Hematopoietic multipotent progenitor cell treated with erythropoietin and hydrocortisone succinate and interleukin-3 and kit ligand, for 6 days (in vitro differentiated cells): ENCODE measurements around the gene TTC21A.
"Not testable (repeated sequence)": the region's sequence is repeated elsewhere in the genome, so short reads cannot be mapped to it uniquely, and the experiment has no call there.

Experiments
- DNase-seq: peaks from one replicate; pipeline ENCODE4 v3.0.0-alpha.2; 2015

Gene TTC21A, protein sequence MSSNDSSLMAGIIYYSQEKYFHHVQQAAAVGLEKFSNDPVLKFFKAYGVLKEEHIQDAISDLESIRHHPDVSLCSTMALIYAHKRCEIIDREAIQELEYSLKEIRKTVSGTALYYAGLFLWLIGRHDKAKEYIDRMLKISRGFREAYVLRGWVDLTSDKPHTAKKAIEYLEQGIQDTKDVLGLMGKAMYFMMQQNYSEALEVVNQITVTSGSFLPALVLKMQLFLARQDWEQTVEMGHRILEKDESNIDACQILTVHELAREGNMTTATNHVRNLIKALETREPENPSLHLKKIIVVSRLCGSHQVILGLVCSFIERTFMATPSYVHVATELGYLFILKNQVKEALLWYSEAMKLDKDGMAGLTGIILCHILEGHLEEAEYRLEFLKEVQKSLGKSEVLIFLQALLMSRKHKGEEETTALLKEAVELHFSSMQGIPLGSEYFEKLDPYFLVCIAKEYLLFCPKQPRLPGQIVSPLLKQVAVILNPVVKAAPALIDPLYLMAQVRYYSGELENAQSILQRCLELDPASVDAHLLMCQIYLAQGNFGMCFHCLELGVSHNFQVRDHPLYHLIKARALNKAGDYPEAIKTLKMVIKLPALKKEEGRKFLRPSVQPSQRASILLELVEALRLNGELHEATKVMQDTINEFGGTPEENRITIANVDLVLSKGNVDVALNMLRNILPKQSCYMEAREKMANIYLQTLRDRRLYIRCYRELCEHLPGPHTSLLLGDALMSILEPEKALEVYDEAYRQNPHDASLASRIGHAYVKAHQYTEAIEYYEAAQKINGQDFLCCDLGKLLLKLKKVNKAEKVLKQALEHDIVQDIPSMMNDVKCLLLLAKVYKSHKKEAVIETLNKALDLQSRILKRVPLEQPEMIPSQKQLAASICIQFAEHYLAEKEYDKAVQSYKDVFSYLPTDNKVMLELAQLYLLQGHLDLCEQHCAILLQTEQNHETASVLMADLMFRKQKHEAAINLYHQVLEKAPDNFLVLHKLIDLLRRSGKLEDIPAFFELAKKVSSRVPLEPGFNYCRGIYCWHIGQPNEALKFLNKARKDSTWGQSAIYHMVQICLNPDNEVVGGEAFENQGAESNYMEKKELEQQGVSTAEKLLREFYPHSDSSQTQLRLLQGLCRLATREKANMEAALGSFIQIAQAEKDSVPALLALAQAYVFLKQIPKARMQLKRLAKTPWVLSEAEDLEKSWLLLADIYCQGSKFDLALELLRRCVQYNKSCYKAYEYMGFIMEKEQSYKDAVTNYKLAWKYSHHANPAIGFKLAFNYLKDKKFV (N-terminal part only)

DNA sequence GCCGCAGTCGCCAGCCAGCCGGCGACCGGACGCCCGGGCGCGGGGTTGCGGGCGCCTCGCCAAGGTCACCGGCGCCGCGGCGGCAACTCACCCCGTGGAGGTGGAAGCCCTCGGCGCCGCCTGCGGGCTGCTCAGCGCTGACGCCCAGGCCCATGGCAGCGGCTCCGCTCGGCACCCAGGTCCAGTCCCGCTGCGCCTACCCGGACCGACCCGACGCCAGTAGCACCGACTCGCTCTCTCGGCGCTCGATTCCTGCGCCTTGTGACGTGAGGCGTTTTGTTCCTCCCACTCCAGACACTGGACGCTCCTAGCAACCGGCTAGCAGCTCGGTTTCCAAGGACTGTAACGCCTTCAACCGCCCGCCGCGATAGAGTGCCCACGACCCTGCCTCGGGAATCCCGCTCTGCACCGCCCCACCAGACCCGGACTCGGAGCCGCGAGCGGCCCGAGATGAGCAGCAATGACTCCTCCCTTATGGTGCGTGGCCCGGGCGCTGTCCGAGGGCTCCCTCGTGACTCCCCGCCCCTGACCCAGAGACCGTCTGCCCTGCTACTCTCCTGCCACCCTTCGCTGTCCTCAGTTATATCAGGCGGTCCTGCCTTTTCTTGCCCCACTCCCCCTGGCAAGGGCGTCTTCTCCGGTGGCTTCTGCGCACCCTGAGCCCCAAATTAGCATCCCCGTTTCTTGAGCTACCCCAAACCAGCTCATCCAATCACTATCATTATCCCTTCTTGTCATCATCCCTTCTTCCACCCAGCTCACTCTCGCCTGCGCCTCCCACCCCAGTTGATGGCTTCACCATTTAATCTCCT lies at the start of gene TTC21A, which contains the start of gene GORASP1:
TSS of gene TTC21A (plus strand) at position 293 of the 812 bp plus-strand sequence. CDS start at position 451, 158 bp downstream.
TSS of gene GORASP1 (minus strand) at position 240 of the 812 bp plus-strand sequence. CDS start at position 154, 86 bp downstream.
- peak; percentile 92 for DNase-seq

GRCh38 chr3:39061228-39061627 lies 46.3 kb upstream of the TTC21A start:
- not testable (repeated sequence) for DNase-seq

GRCh38 chr3:39062180-39062579 lies 45.3 kb upstream of the TTC21A start:
- DNase-seq = no peak

- DNase-seq = no peak
These were observed 44.3 kb upstream of the TTC21A start for GRCh38 chr3:39063143-39063542.

DNA sequence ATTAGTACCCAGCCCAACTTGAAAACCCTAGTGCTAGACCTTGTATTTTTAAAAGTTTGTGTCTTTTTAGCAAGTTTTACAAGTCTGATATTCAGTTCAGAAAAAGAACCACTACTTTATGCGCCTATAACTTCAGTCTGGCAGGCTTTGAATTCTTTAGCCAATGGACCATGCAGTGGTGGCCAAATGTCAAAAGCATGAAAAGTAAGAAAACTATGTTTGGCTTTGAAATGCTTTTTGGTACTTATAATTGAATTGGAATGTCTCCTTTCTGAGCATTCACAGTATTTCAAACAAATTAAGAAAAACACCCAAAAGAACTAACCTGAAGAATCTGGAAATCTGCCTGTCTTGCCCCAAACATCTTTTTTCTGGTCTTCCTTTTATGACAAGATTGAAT lies 42.8 kb upstream of the TTC21A start:
- no peak for DNase-seq

DNA sequence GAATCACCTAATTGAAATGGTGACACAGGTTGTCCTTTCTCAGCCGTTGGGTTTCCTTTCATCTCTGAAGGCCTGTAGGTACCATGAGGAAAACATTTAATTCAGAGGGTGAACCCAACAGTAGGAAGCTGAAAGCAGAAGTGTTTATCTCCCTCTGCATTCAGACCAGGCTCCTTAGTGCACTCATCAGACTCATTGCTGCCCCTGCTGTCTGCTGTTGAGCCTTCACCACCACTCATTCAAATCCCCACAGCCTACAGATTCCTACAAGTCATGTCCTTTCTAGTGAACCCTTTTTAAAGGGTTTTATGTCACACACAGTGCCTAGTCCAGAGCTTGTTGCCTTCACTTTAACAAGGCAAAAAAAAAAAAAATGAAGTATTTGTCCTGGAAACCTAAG lies 42.3 kb upstream of the TTC21A start:
- DNase-seq = peak; percentile 88

DNA sequence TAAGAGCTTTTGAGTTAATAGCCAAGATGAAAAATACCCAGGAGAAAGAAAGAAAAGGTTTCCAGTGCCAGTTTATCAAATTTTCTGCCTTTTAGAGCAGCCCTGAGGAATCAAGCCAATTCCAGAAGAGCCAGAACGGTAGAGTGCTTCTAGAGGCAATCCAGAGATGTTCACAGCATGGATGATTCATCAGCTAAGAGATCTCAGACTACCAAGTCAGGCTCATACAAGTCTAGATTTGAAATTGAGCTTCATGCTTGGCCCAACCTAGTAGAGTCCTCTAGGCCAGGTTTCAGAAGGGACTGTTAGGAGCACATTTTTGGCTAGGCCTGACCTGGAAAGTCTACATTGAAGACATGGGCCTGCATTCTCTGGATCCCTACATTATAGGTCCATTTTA lies 40.2 kb upstream of the TTC21A start:
- no peak for DNase-seq

GRCh38 chr3:39068556-39068955 lies 38.9 kb upstream of the TTC21A start:
- no peak for DNase-seq

DNA sequence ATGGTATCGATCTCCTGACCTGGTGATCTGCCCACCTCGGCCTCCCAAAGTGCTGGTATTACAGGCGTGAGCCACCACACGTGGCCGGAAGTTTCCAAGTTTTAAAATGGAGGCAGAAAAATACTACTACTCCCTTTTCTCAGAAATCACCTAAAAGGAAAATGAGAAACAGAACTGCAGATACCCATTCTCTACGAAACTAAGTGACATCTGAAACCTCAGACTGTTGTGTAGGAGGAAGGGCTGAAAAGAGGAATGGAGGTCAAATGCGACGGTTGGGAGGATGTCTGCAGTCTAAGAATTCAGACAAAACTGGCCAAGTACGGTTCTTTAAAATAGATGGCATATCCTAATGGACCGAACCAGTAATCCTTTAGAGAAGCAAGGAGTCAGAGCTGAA lies 31.6 kb upstream of the TTC21A start:
- DNase-seq = no peak

DNA sequence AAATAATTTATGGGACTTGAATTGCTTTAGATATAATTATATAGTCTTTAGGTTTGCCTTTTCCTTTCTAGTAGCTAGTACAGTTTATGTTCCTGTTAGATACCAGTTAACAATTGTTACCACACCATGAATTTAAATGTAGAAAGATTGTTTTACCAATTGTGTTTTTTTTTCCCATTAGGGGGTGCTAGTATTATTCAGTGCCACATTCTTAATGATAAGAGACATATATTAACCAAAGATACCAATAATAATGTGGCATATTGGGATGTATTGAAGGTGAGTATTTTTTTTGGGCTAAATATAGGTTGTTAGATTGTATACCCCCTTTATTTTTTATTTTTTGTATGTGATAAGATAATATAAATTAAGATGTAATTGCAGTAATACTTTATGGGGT lies 27.9 kb upstream of the TTC21A start:
- DNase-seq = peak; percentile 9

GRCh38 chr3:39080026-39080425 lies 27.5 kb upstream of the TTC21A start:
- DNase-seq = peak; percentile 45

DNA sequence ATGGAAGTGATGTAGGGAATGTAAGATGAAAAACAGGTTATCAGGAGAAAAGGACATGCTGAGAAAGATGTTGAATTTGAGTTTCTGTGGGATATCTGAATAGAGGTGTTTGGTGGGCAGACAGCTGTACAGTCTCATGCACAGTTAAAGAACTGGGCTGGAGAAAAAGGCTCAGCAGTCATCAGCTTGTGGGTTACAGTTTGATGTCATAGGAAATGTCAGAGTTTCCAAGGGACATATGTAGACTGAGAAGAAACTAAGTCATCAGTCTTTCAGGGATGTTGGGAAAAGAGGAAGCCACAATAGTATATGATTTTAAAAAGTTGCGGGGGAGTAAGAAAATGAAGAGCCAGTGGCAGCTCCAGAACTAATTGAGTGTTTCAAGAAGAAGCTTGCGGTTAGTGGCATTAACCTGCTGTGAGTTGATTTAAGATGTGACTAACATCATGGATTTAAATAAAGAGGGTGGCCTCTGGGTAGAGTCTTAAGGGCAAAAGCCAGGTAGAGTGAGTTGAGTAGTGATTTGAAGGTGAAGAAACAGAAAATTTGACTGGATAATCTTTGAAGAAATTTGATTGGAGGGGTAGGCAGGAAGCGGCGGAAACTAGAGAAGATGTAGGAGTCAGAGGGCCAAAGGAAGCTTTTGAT lies 24.7 kb upstream of the TTC21A start:
- DNase-seq = no peak

GRCh38 chr3:39086144-39086543 lies 21.3 kb upstream of the TTC21A start:
- DNase-seq = no peak

DNA sequence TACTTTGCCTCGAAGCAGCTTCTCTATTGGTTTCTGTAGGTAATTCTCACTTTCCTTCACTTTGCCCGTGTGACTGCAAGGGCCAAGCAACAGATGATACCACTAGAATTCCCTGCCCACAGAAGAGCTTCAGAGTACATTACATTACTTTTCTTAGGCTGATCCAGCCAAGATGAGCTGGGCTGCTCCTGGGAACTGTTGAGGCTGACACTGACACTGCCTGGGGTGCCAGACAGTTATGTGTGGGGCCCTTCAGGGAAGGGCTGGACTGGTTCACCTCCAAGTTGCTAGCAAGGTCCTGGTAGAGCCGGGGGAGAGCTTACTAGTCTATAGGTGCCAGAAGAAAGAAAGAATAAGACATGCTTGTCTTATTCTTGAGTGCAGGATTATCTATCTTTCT lies 19.0 kb upstream of the TTC21A start:
- no peak for DNase-seq

- DNase-seq = no peak
These were observed 18.6 kb upstream of the TTC21A start for GRCh38 chr3:39088889-39089288.

GRCh38 chr3:39090922-39091321 lies 16.6 kb upstream of the TTC21A start:
- DNase-seq = no peak

DNA sequence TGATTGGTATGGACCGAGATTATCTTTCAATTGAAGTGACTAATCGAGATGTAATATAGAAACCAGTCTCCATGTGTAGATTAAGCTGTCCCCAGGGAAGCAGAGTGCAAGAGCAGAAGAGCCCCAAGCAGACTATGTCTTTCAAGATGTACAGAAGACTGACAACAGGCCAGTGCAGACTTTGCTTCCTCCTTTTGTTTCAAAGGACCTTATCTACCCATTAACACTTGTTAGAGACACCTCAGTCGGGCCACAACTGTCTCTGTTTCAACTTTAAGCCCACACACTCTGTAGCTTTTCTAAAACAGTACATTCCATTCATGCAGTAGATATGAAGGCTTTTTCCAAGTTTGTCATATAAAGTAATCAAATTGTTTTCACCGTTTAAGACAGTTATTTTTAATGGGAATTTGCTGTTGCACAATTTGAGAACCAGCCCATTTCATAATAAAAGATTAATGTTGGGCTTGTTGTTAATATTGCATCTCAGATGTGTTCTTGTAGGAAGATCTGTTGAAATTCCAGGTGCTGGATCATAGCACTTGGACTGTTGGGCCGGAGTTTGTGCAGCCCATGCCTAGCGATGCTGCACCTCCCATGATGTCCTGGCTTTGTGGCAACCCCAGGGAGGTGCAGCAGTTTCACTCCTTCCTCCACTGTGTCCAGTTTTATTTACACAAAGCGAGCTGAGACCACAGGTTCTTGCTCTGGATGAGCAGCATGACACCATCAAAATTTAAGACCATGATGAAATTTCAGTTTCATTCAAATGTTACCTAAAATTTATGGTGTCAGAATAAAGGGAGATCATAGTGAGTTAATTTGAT lies 12.4 kb upstream of the TTC21A start:
- DNase-seq = peak; percentile 57

- no peak for DNase-seq
These were observed 11.7 kb upstream of the TTC21A start for GRCh38 chr3:39095778-39096177.

DNA sequence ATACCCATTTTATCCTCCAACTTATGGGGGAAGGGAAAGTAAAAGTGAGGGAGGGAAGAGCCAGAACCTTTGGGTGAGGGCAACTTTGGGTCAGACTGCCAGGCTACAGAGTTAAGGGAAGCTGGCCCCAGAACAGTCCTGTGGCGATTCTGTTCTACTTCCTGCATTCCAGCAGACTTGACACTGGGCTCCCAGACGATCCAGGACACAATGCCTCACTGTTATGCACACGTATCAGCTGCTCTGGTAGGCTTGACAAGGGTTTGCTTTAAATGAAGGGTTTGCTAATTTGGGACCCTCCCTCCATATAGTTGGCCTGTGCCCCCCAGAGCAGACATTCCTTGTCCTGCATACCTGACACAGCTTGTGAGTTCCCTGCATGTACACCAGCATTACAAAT lies 10.7 kb upstream of the TTC21A start:
- no peak for DNase-seq

DNA sequence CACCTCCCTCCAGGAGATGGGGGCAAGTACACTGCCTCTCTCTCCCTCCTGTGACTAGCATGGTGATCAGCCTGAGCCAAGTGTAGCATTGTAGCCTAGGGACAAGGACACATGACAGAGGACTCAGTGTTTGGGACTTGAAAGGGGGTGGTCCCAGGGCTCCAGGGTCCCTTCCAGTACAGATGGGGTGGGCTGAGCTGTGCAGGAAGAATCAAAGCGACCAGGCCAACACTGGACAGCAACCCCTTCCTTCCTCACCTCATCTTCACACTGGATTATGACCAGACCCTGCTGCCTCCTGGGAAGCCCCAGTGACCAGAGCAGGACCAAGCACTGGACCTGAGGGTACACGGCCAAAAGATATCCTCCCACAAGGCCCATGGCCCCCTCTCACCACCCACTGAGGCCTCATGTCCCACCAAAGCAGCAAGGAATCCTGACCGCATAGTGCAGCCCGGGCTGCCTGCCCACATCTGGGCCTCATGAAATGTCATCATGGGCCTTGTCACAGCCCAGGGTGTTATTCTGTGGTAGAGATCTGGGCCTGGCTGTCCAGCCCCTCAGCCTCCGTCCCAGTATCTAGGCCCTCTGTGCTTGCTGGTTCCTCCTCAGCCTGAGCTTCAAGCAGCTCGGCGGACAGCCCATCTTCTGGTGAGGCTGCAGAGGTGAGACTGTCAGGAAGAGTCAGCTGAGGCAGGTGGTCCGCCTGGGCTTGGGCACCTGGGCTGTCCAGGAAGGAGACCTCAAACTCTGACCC lies 9.6 kb upstream of the TTC21A start:
- no peak for DNase-seq
